ENCODE measurements around the gene DAZAP1.

The DAZAP1 gene

DNA sequence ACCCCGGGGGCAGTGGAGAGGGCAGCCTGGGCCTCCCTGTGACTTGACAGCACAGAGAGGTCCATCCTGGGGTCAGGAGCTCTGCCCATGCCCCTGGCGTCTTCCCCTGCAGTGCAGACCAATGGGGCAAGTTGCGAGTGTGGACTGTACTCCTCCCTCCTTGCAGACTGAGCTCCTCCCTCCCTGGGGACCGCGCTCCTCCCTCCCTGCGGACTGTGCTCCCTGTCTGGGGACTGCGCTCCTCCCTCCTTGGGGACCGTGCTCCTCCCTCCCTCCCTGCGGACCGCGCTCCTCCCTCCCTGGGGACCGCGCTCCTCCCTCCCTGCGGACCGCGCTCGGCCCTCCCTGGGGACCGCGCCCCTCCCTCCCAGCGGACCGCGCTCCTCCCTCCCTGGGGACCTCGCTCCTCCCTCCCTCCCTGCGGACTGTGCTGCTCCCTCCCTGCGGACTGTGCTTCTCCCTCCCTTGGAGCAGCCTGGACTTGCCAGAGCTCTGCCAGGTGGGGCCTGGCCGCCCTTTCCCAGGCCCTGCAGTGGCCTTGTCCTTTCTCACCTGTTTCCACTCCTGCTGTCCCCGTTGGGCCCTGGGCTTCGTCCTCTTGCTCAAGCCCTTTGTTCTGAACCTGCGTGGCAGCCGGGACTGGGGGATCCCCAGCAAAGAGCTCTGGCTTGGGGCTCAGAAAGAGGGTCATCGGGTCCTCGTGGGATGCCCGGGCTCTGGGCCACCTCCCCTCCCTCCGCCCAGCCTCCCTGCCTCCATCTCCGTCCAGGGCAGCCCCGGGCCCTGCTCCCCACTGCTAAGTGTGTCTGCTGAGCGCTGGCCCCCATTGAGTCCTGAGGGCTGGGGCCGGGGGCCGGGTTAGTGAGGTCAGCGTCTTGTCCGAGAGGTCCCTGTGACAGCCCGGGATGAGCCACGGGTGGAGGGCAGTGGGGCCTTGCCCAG is 12.9 kb upstream of the DAZAP1 start:
- DNase-seq = no peak

DNA sequence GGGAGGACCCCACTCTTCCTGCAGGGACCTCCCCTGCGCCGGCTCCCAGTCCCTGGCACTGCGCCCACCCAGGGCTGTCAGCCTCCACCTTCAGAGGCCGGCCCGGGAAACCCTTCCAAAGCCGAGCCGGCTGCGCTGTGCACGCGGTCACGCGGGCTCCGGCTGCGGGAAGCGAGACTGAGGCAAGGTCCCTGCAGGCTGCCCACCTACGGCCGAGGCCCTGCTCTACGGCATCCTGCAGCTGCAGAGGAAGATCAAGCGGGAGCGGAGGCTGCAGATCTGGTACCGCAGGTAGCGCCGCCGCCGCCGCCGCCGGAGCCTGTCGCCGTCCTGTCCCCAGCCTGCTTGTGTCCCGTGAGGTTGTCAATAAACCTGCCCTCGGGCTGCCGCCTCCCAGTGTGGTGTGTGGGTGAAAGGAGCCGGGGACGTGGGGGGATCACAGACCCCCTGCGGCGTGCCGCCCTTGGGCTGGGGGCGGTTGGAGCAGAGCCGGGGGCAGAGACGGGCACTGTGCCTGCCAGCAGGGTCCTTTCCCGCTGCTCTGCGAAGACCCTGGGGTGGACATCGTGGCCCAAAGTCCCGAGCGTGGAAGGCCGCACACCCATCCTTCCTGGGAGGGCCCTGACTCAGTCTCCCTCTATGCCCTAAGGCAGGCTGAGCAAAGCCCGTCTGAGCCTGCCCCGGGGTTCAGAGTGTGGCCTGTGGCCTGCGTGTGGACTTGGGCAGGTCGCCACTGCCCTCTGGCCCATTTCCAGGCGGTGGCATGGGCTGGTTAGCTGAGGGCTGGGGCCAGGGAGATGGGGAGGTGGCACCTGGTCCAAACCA is 12.0 kb upstream of the DAZAP1 start:
- no peak for DNase-seq

GRCh38 chr19:1396019-1396767 is 11.2 kb upstream of the DAZAP1 start:
- no peak for DNase-seq

- DNase-seq = no peak
Measured at GRCh38 chr19:1396768-1397679, 10.4 kb upstream of the DAZAP1 start.

DNA sequence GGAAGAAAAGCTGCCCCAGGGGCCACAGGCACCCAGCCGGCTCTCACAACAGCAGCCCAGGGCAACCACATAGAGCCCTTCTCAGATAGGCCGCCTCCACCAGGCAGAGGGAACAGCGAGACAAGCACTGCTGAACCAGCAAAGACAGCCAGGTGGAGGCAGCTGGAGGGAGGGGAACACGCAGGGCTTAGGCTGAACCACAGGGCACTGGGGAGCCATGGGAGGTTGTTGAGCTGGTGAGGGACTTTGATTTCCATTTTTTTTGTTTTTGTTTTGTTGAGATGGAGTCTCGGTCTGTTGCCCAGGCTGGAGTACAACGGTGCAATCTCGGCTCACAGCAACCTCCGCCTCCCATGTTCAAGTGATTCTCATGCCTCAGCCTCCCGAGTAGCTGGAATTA is 9.5 kb upstream of the DAZAP1 start:
- DNase-seq = no peak

DNA sequence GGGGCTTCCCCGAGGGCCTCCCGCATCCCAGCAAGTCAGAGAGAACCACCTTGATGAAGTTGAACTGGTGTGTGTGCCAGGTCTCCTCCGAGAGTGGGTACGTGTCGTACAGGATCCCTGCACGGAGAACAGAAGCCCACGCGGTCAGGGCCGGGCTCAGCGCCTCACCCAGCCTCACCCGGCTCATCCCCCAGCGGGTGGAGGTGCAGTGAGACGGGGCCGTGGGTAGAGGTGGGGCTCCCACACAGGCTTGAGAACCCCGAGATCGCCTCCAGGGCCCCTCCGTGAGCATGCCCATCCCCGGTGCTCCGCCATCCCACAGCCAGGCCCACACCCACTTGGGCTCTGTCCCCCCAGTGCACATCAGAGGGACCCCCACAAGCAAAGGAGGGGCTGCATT is 8.3 kb upstream of the DAZAP1 start:
- DNase-seq = no peak

DNA sequence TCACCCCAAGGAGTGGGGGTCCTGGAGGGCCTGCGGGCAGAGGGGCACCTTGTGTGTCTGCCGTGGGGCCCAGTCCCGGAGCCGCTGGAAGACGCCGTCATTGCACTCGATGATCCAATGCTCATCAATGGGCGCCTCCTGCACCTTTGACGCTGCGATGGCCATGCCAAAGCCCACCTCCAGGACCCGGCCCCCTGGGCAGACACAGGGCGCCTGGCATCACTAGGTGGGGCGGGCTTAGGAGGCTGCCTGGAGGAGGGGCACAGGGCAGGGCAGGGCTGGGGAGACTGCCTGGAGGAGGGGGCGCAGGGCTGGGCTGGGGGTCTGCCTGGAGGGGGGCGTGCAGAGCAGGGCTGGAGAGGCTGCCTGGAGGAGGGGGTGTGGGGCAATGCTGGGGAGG is 7.6 kb upstream of the DAZAP1 start:
- no peak for DNase-seq

DNA sequence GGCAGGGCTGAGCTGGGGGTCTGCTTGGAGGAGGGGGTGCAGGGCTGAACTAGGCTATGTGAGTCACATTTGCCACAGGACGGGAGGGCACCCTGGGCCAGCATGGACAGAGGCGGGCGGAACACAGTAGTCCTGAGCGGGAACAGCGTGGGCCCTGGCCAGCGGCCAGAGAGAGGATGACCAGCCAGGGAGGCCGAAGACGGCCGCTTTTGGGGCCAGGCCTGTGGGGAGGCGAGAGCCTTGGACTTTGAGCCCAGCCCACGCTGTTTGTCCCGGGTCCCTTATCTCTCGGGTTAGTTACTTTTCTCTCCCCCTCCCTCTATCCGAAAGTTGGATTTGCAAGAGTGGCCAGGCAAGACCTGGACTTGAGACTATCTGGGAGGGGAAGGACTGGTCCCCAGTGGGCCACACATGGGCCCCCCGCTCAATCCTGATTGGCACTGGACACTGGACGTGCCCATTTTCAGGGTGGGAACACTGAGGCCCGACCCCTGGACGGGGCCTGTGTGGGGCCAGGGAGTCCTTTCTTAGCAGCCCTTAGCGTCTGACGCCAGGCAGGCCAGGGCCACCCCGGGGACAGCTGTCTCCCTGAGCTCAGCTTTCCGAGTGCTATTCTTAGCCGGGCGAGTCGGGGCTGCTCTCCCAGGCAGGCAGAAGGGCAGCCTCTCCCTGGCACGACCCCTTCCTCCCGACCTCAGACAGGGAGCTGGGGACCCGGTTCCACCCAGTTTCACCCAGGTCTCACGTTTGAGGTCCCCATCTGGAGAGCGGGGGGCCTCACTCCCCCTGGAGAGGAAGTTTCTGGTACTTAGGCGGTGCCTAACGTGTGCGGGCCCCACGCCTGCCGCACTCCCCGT is 6.9 kb upstream of the DAZAP1 start:
- no peak for DNase-seq

DNA sequence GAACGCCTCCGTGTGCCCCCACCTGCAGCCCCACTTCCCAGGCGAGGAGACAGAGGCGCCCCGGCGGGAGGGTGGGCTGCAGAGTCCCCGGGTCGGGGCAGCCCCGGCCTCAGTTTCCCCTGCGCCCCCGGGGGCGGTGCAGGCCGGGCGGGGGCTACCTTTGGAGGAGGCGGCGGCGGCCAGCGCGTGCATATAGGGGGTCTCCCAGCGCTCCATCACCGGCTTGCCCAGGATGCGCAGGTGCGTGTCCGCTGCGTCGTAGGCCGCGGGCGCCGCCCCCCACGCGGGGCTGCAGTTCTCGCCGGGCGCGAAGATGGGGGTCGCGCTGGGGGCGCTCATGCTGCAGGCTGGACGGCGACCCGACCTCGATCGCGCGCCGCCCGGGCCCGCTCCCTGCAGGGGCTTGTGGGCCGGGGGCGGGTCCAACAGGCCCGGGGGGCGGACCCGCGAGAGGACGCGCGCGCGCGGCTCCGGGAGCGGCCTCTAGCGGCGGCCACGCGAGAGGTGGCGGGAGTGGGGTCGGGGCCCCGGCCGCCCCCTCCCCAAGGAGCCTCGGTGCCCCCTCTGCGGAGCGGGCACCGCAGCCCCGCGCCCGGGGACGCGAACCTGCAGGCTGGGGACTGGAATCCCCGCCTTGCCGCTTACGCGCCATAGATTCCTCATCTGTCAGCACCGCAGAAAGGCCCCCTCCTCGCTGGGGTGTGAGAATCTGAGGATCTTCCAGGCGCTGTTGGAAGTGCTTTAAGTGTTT is 6.1 kb upstream of the DAZAP1 start, which contains the start of gene GAMT:
Gene GAMT, minus strand, starts transcription at position 405 of the 751 bp plus-strand sequence. Its CDS starts 66 bp downstream, at position 339.
- no peak for DNase-seq

GRCh38 chr19:1401889-1402217 is 5.5 kb upstream of the DAZAP1 start:
- no peak for DNase-seq

- peak in 1 of 2 donors; percentile 19 for DNase-seq
Measured at GRCh38 chr19:1402411-1403070, 4.8 kb upstream of the DAZAP1 start.

- peak; percentile 99 for DNase-seq
Measured at GRCh38 chr19:1406774-1407527, 435 bp upstream of the DAZAP1 start.

DNA sequence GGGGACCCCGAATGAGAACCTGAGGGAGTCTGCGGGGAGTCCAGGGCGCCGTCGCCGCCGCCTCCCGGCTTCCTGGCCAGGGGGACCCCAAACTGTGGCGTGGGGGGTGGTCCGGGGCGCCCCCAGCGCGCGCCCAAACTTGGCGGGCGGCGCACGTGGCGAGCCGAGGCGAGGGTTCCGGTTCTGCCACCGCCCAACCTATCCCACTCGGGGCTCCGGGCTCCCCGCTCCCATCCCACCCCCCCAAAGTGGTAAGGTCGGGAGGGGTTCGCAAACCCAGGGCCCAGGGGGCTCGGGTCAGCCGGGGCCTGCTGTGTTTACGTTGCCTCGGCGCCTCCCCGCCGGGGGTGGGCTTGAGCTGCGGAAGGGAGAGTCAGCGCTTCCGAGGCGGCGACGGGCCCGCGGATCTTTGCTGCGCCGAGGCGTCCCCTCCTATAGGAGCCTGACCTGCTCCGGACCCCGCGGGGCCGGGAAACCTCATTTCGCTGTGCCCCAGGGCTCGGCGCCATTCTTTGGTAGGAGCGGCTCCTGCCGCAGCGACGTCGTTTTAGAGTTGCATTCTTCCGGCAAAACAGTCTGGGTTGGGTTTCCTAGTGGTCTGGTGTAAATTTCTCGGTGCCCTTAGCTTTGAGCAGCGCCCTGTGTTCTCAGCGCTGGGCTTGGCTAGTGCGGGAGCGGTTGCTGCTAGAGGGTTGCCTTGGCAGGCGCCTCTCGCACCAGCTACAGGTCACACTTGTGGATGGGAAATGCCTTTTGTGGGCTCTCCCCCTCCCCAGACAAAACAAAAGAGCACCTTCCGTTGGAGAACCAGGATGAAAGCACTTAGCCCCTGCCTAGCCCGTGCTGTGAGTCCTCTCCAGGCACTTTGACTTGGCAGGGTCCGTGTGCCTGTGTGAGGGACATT is 1.2 kb downstream of the DAZAP1 start:
- peak; percentile 22 to 48 for DNase-seq

DNA sequence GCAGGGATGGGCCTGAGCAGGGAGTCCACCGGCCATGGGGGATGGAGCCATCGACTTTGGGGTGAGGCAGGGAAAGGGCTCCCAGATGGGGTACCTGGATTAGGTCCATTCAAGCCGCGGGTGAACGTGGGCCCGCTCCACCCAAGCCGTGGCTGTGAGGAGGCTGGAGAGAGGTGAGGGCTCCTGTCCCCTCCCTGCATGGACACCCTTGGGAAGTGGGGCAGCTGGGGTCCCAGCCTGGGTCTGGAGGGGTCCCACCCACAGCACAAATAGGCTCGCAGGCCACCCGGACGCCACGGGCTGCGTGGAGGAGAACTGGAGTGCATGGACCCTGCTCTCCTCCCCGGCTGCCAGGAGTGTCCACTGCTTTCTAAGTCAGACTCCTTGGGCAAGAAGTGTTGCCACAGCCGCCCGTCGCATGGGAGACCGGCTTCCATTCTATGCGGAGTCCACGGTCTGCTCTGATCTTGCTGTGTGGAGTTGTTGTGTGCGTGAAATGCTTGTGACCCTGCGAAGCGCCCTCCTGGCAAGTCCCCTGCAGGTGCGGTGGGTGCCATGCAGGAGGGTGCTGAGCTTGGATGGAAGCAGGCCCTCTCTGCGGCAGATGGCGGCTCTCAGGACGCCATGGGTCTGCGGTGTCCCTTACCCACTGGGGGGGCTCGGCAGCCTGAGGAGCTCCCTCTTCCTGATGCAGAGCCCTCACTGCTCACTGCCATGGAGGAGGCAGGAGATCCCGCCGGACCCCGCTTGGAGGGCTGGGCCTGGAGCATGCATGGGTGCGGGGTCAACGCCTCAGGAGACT is 2.0 kb downstream of the DAZAP1 start:
- DNase-seq = no peak

DNA sequence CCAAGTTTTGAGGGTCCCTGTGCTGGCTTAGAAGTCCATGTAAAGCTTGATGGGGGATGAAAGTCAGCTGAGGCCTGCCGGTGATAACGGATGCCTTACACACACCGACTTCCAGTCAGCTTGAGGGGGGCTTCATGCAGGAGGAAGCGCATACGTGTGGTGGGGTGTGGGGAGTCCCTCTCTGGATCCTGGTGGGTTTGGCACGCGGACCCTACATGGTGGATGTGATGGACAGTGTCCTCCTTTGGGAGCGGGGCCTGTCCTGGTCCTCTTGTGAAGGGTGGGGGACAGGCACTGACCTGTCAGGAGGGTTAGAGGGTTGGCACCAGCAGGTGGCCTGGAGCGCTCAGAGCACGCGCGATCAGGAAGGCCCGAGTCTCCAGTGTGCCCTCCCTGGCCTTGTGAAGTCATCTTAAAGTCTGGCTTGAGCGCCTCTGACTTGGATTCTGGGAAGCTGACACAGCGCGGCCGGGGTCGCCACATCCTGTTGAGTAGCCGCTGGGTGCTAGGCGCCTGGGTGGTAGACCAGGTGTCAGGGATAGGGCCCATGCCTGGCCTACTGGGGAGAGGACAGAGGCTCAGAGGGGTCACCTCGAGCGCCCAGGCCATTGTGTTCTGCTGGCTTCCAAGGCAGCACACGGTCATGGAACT is 2.9 kb downstream of the DAZAP1 start:
- no peak for DNase-seq

GRCh38 chr19:1410789-1411188 is 3.4 kb downstream of the DAZAP1 start:
- no peak for DNase-seq

All from inflammatory macrophage (primary cell).